Retina (tissue), 1 donor: ENCODE measurements around the gene SPDYE2.
"Not testable (repeated sequence)": the region's sequence is repeated elsewhere in the genome, so short reads cannot be mapped to it uniquely, and the experiment has no call there.

ENCODE experiments used
- DNase-seq: peaks from one replicate; pipeline ENCODE4 v3.0.0-alpha.2; 2016

Gene SPDYE2

GRCh38 chr7:102550808-102551422 is at the start of gene SPDYE2:
Gene SPDYE2, plus strand, starts transcription at chr7:102551226. Its CDS starts 2,030 bp downstream, at chr7:102553256.
- not testable (repeated sequence) for DNase-seq

GRCh38 chr7:102503141-102503540 is 47.9 kb upstream of the SPDYE2 start:
- not testable (repeated sequence) for DNase-seq

GRCh38 chr7:102505298-102506185 is 45.5 kb upstream of the SPDYE2 start:
- not testable (repeated sequence) for DNase-seq

GRCh38 chr7:102507410-102508088 is 43.5 kb upstream of the SPDYE2 start:
- DNase-seq, result not testable (repeated sequence)

- not testable (repeated sequence) for DNase-seq
These were observed 40.5 kb upstream of the SPDYE2 start for GRCh38 chr7:102510575-102510974.

GRCh38 chr7:102511860-102512522 is 39.0 kb upstream of the SPDYE2 start:
- DNase-seq, result not testable (repeated sequence)

- DNase-seq, result peak; percentile 57
These were observed 38.3 kb upstream of the SPDYE2 start for GRCh38 chr7:102512642-102513221.

GRCh38 chr7:102514881-102515721 is 35.9 kb upstream of the SPDYE2 start:
- not testable (repeated sequence) for DNase-seq

GRCh38 chr7:102515889-102516288 is 35.1 kb upstream of the SPDYE2 start:
- DNase-seq, result not testable (repeated sequence)

GRCh38 chr7:102516951-102517350 is 34.1 kb upstream of the SPDYE2 start:
- not testable (repeated sequence) for DNase-seq

GRCh38 chr7:102517550-102518147 is 33.4 kb upstream of the SPDYE2 start, which contains the start of gene RASA4B:
Gene RASA4B, minus strand, starts transcription at chr7:102517777. Its CDS starts 67 bp downstream, at chr7:102517710.
- DNase-seq, result not testable (repeated sequence)

- DNase-seq, result not testable (repeated sequence)
These were observed 30.2 kb upstream of the SPDYE2 start for GRCh38 chr7:102520797-102521196.

GRCh38 chr7:102524803-102525202 is 26.2 kb upstream of the SPDYE2 start:
- DNase-seq, result not testable (repeated sequence)

GRCh38 chr7:102527182-102527581 is 23.8 kb upstream of the SPDYE2 start:
- not testable (repeated sequence) for DNase-seq

- not testable (repeated sequence) for DNase-seq
These were observed 22.9 kb upstream of the SPDYE2 start for GRCh38 chr7:102527822-102528793.

GRCh38 chr7:102531583-102531982 is 19.4 kb upstream of the SPDYE2 start:
- not testable (repeated sequence) for DNase-seq

- DNase-seq, result not testable (repeated sequence)
These were observed 18.9 kb upstream of the SPDYE2 start for GRCh38 chr7:102532127-102532526.

- not testable (repeated sequence) for DNase-seq
These were observed 15.9 kb upstream of the SPDYE2 start for GRCh38 chr7:102535062-102535615.

GRCh38 chr7:102540604-102541003 is 10.4 kb upstream of the SPDYE2 start:
- DNase-seq, result not testable (repeated sequence)
